Chondrocyte (in vitro differentiated cells): ENCODE measurements around the gene SPTB. TPM values are rescaled to one million over a fixed set of nuclear protein-coding genes. Genes with fewer than 3 reads are reported as not detected.

ENCODE experiments used
- DNase-seq: peaks from one replicate; pipeline ENCODE4 v3.0.0; 2021; ENCODE audit warnings: mixed read lengths, low spot score
- H3K27ac Mint-ChIP-seq: one replicate; pipeline ENCODE4 v1.8.0; 2021; ENCODE audit warnings: mild to moderate bottlenecking, moderate library complexity, mixed read lengths; ENCODE audit not compliant: unreplicated experiment
- H3K27me3 Mint-ChIP-seq: 2 replicates; pipeline ENCODE4 v1.8.0; 2021; ENCODE audit warnings: low read depth, mixed read lengths
- H3K36me3 Mint-ChIP-seq: 2 replicates; pipeline ENCODE4 v1.8.0; 2021; ENCODE audit warnings: low read depth, mixed read lengths
- H3K4me1 Mint-ChIP-seq: 2 replicates; pipeline ENCODE4 v1.8.0; 2021; ENCODE audit warnings: low read depth, mild to moderate bottlenecking, mixed read lengths
- H3K4me3 Mint-ChIP-seq: one replicate; pipeline ENCODE4 v1.8.0; 2021; ENCODE audit warnings: mild to moderate bottlenecking, moderate library complexity, mixed read lengths; ENCODE audit not compliant: unreplicated experiment
- H3K9me3 Mint-ChIP-seq: 2 replicates; pipeline ENCODE4 v1.8.0; 2021; ENCODE audit warnings: low read depth, mixed read lengths
- CTCF ChIP-seq: fragments of 200-600 bp; sonication (generic); IDR thresholded peaks from 2 replicates; pipeline ENCODE4 v1.5.0; 2021; ENCODE audit warnings: antibody characterized with exemption, mild to moderate bottlenecking, moderate library complexity
- total RNA-seq: library from RNA; stranded (reverse); gene quantifications from 3 replicates; pipeline ENCODE4 v1.2.1, GENCODE V29; 2021

The SPTB gene
- total RNA-seq, 1 donor from 2014 or later: 7.2 TPM

- no peaks in the 10 kb centered on the region for H3K27me3 Mint-ChIP-seq
- no peaks in the 10 kb centered on the region for H3K9me3 Mint-ChIP-seq
- peak; percentile 88 for DNase-seq
- peaks cover 32% of the 10 kb centered on the region for H3K4me1 Mint-ChIP-seq
- peaks cover 2% of the 10 kb centered on the region for H3K36me3 Mint-ChIP-seq
- H3K4me3 Mint-ChIP-seq: no peak overlapping the region
- H3K27ac Mint-ChIP-seq: no peak overlapping the region
- no peak for TF ChIP-seq CTCF
Measured at GRCh38 chr14:64766430-64767151, 113.1 kb downstream of the SPTB start.

GRCh38 chr14:64765740-64766302, 113.9 kb downstream of the SPTB start:
- Mint-ChIP-seq H3K4me3 (no peak overlapping the region), H3K4me1 (peaks cover 40% of the 10 kb centered on the region), H3K9me3 (no peaks in the 10 kb centered on the region), H3K27me3 (no peaks in the 10 kb centered on the region), H3K27ac (no peak overlapping the region), H3K36me3 (peaks cover 2% of the 10 kb centered on the region)
- TF ChIP-seq CTCF: no peak
- DNase-seq: peak; percentile 50

- Mint-ChIP-seq H3K36me3 (peaks cover 2% of the 10 kb centered on the region), H3K4me1 (peaks cover 49% of the 10 kb centered on the region), H3K27ac (peak overlapping the region; percentile 89), H3K4me3 (peak overlapping the region; percentile 67), H3K9me3 (no peaks in the 10 kb centered on the region), H3K27me3 (no peaks in the 10 kb centered on the region)
- peak; percentile 96 for TF ChIP-seq CTCF
- DNase-seq: peak; percentile 91
Measured at GRCh38 chr14:64764641-64765520, 114.8 kb downstream of the SPTB start.

- peak; percentile 50 for TF ChIP-seq CTCF
- H3K4me3 Mint-ChIP-seq: peak overlapping the region; percentile 67
- H3K27ac Mint-ChIP-seq: peak overlapping the region; percentile 89
- H3K27me3 Mint-ChIP-seq: no peaks in the 10 kb centered on the region
- peaks cover 58% of the 10 kb centered on the region for H3K4me1 Mint-ChIP-seq
- peak; percentile 70 for DNase-seq
- peaks cover 2% of the 10 kb centered on the region for H3K36me3 Mint-ChIP-seq
- no peaks in the 10 kb centered on the region for H3K9me3 Mint-ChIP-seq
Measured at GRCh38 chr14:64763801-64764621, 115.7 kb downstream of the SPTB start.
